NCI-H187 (cell line): ENCODE measurements around the gene TAF11L13.

Experiments
- DNase-seq, 2 experiments: peaks; one replicate each; lab custom pipeline; 2025; lab: John Stamatoyannopoulos, UW

TAF11L13 gene

DNA sequence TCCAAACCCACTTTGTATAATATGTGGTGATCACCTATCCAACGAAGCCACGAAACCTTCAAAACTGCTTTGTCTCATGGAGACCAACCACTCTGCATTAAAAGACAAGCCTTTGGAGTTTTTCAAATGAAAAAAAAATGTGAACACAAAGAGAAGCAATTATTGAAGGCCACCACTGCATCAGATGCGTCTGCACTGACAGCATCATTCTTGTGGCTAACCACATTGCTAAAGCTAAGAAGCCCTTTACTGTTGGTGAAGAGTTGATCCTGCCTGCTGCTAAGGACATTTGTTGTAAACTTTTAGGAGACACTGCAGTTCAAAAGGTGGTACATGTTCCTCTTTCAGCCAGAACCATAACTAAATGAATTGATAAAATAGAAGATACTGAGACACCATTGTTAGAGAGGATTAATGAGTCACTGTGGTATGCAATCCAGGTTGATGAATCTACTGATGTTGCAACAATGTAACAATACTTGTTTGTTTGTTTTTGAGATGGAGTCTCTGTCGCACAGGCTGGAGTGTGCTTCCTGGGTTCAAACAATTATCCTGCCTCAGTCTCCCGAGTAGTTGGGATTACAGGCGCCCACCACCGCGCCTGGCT, 47.8 kb downstream of the TAF11L13 start:
- DNase-seq: no peak

GRCh38 chr5:17680737-17681136, 48.8 kb downstream of the TAF11L13 start:
- DNase-seq: no peak
